HTR-8/SVneo (cell line): ENCODE measurements around the gene HOXC9.

Source experiments
- DNase-seq: peaks from one replicate; pipeline ENCODE4 v3.0.0; 2011; ENCODE audit warnings: low spot score, mixed read lengths; ENCODE audit not compliant: insufficient read length
- FAIRE-seq: peaks from 2 replicates; lab custom pipeline; 2011; peaks lifted over from hg19 to GRCh38; lab: Jason Lieb, UNC

The HOXC9 gene

GRCh38 chr12:53974084-53975063 lies 25.6 kb upstream of the HOXC9 start, which contains the start of gene HOTAIR:
HOTAIR (minus strand) TSS chr12:53974954.
- FAIRE-seq (no peak), DNase-seq (peak; percentile 64)

GRCh38 chr12:53975064-53975471 lies 24.9 kb upstream of the HOXC9 start:
- FAIRE-seq (no peak), DNase-seq (no peak)

- FAIRE-seq = no peak
Observed at GRCh38 chr12:53975479-53976152, 24.3 kb upstream of the HOXC9 start.

GRCh38 chr12:53976172-53976822 lies 23.7 kb upstream of the HOXC9 start:
- DNase-seq (no peak), FAIRE-seq (no peak)

More at GRCh38 chr12:53975479-53976152, 24.3 kb upstream of the HOXC9 start:
- DNase-seq = no peak

GRCh38 chr12:53976823-53977595 lies 23.0 kb upstream of the HOXC9 start:
- no peak for DNase-seq

GRCh38 chr12:53977596-53978445 lies 22.1 kb upstream of the HOXC9 start:
- no peak for DNase-seq

More at GRCh38 chr12:53976823-53977595, 23.0 kb upstream of the HOXC9 start:
- no peak for FAIRE-seq

GRCh38 chr12:53978477-53979356 lies 21.2 kb upstream of the HOXC9 start:
- DNase-seq = no peak
- no peak for FAIRE-seq

More at GRCh38 chr12:53977596-53978445, 22.1 kb upstream of the HOXC9 start:
- no peak for FAIRE-seq

- DNase-seq (no peak), FAIRE-seq (no peak)
Observed at GRCh38 chr12:53980104-53980801, 19.7 kb upstream of the HOXC9 start.

GRCh38 chr12:53980802-53981496 lies 19.0 kb upstream of the HOXC9 start:
- DNase-seq (no peak), FAIRE-seq (no peak)

- FAIRE-seq (no peak), DNase-seq (no peak)
Observed at GRCh38 chr12:53981634-53982565, 18.1 kb upstream of the HOXC9 start.

GRCh38 chr12:53982648-53983567 lies 17.1 kb upstream of the HOXC9 start:
- DNase-seq = no peak
- FAIRE-seq = no peak

- FAIRE-seq (no peak), DNase-seq (no peak)
Observed at GRCh38 chr12:53983568-53983949, 16.4 kb upstream of the HOXC9 start.

GRCh38 chr12:53983950-53984572 lies 15.9 kb upstream of the HOXC9 start:
- DNase-seq = no peak

More at GRCh38 chr12:53983950-53984572, 15.9 kb upstream of the HOXC9 start:
- FAIRE-seq = no peak
